IPS-NIHi7 (cell line): ENCODE results near the gene TYSND1.
"Not testable (repeated sequence)": the region's sequence is repeated elsewhere in the genome, so short reads cannot be mapped to it uniquely, and the experiment has no call there.

ENCODE experiments used
- DNase-seq: peaks from one replicate; pipeline ENCODE4 v3.0.0; 2012; ENCODE audit warnings: mixed read lengths; ENCODE audit errors: extremely low spot score

Gene TYSND1

DNA sequence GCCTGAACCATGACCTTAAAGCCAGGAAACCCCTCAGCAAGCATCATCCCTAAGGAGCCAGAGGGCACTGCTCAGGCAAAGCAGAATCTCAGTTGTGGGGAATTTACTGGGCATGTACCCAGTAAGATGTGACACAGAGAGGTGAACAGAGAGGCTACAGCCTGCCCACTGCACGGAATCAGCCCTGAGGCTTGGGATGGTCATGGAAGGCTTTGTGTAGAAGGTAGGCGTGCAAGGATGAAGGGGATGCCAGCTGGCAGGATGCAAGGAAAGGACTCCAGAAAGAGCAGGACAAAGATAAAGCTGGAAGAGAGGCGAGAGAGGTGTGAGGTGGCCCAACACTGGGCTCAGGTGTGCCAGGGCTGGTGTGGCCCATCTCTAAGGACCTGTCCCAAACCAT is 11.5 kb downstream of the TYSND1 start:
- DNase-seq = no peak

DNA sequence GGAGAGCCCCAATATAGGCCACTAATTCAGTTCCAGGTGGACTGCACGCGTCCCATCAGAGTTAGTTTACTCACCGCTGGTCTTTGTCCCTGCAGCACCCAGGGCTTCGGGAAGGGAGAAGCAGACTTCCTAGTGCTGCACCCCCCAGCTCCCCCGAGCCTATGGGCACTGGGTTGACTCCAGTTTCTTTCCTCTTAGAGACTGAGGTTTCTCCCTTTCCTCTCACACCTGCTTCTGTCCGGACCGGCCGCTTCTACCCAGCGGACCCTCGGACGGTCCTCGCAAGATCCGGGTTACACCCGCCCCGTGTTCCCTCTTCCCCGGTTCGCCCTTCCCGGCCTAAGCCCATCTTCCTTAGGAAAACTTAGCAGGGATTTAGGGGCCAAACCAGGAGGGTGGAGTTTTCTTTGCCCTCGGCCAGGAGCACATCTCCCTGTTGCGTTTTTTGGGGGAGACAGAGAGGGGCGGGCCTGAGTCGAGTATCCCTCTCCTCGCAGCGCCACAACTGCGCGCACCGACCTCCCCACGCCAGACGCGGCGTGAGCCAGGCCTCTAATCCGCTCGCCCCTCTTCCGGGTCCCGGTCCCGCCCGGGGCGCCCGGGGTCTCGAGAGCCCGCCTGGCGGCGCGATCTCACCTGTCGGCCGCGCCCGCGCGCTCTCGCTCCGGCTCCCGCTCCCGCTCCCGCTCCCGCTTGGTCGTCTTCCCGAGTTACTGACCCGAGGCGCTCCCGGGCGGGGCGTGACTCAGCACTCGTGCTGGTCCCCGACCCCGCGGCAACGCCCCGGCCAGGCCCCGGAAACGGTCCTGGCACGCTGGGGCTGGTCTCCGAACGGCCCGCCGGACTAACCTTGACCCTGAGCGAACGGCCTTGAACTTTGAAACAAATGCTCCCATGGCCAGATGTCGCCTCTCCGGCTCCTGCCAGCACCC is 14.1 kb downstream of the TYSND1 start, which contains the start of gene AIFM2:
AIFM2 (minus strand) TSS at position 728 of the 932 bp plus-strand sequence. CDS start 8,741 bp downstream, outside the sequence.
- DNase-seq = peak; percentile 87

DNA sequence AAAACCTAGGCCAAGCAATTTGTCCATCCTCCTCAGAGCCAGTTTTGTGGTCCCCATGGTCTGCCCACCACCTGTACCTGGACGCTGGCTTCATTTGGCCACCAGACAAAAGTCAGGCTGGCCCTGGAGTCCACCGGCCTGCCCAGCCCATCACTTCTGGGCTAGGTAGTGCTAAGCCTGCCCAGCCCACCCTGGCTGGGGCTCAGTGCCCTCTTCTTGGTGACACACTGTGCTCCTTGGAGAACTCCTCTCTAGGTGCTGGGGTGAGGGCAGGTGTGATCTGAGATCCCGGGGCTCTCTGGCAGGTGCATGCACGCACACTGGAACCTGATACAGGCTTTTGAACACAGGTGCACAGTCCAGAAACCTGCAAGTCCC is 15.0 kb downstream of the TYSND1 start:
- peak; percentile 2 for DNase-seq

DNA sequence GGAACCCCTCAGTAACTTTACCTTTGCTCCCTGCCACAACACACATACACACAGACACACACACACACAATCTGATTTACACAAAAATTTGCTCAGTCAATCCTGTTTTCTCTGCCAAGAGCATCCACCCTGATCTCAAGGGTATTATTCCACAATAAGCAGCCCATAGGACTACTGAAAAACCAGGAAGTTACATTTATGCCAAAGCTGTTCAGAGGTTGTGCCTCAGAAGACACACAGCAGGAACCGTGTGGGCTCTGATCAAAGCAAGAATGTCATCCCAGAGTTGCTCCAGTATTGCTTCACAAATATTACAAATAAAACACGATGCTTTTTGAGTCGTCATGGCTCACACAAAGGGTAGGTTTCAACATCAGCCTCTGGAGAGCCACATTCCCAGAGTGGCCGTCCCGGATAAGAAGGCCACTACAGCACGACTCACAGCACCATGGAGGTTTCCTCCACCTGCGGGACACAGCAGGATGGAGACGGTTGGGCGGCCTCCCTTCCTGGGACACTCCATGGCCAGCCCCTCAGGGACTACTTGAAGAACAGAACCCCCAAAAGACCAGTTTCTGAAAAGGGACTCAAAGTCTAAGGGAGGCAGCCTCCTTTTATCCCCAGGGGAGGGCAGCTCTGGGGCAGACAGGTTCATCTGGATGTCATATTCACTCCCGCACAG is 15.5 kb downstream of the TYSND1 start:
- peak; percentile 5 for DNase-seq

DNA sequence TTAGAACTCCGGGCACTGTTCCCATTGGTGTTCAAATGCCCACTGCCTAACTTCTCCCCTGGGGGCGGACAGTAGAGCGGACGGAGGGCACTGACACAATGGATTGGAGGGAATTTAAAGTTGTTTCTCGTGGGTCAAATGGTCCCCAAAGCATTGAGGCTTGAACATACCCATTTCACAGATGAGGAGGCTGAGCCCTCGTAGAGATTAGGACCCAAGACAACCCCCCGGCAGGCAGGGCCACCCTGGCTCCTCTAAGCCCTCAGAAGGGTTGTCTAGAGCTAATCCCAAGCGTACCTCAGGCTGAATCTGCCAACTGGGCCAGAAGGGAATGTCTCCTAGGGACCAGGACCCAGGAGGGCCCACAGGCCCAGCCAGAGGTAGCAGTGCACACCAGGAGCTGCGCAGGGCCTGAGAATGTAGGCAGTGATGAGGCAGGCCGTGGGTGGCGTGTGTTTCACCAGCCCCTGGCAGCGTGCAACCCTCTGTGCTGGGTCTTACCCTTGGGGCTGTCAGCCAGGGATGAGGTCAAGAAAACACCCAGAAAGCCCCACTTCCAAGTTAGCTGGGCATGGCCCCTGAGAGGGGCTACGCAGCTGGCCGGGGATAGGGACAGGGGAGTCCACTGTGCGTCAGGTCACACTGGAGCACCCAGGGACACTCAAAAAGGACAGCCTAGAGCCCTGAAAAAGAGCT is 19.7 kb downstream of the TYSND1 start:
- DNase-seq = no peak

DNA sequence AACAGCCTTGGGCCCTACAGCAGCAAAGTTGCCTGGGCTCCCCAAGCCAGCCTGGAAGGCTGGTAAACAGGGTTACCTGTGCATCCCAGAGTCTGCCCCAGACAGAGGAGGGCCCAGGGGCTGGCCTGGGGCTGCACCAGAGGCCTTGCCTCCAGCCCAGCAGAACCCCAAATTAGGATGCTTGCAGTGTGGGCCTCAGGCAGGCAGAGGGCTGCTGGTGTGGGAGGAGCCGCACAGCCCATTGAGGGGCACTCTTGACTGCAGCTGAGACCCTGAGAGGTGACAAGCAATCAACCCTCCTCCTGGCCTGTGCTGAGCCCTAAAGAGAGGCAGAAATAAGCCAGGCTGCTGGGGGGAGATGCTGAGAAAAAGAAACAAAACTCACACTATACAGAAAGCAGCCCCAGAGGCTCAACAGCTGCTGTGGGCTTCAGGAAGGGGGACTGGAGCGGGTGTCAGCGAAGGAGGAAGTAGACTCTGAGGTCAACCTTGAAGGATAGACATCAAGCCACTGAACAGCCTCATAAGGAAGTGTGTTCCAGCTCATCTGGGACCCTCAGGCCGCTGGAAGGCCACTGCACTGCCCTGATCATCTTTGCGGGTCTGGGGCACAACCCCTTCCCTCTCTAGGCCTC is 20.5 kb downstream of the TYSND1 start:
- no peak for DNase-seq

DNA sequence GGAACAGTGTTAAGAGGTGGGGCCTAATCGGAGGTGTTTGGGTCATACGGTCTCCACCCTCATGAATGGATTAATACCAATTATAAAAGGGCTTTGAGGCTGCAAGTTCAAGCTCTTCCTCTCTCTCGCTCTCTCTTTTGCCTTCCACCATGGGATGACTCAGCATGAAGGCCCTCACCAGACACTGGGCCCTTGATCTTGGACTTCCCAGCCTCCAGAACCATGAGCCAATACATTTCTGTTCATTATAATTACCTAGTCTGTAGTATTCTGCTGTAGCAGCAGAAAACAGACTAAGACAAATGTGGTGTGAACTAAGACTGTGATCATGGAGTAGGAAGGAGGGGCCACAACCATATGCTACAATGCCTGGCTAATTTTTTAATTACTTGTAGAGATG is 21.6 kb downstream of the TYSND1 start:
- no peak for DNase-seq

DNA sequence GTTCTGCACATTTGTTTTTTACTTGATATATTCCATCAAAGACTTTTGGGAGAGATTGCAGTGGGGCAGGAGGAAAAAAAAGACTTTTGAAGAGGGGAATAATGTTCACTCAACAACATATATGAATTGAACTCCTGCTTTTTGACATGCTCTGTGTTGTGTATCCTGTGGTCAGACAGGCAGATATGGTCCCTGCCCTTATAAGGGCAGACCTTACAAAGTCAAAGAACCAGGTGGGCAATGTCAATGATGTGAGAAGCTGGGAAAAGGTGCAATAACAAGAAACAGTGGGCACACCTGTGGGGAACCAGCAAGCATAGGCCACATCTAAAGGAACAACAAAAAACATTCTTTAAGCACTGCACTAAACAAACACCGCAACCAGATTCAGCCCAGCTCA is 22.1 kb downstream of the TYSND1 start:
- no peak for DNase-seq

DNA sequence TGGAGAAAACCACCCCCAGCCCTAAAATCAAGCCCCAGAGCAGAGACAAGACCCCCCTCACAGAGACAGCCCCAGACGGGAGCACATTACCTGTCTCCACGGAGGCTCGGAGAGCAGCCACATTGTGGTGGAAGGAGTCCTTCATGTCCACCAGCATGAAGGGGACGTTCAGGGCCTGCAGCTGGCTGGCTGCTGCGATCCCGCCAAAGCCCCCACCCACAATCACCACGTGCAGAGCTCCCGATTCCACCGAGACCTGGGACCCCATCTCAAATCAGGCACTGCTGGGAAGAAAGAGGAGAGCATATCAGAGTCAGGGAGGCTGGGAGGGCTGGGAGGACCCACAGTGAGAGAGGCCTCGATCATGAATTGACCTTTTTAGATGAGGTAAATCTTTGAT is 22.7 kb downstream of the TYSND1 start:
- DNase-seq = no peak

DNA sequence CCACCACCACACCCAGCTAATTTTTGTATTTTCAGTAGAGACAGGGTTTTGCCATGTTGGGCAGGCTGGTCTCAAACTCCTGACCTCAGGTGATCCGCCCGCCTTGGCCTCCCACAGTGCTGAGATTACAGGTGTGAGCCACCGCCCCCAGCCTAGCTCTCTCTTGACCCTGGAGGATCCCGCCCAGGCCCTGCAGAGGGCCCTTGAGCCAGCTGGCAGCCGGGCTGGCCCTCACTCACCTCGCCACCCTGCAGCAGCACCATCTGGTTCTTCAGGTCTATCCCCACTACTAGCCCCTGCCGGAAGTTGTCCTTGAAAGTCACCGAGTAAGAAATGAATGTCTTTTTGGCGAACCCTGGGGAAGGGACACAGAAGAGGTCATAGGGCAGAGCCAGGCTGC is 23.3 kb downstream of the TYSND1 start:
- not testable (repeated sequence) for DNase-seq

DNA sequence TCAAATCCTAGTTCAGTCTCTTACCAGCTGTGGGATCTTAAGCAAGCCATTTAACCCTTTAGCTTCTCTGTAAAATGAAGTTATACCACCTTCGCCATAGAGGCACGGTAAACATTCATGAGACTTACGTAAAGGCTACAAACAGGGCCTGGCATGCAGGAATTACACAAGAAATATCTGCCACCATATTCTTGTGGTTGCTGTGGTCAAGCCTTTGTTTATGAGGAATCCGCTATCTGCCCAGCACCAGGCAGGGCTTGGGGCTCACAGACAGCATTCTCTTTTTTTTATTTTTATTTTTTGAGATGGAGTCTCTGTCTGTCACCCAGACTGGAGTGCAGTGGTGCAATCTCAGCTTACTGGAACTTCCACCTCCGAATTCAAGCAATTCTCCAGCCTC is 23.8 kb downstream of the TYSND1 start:
- no peak for DNase-seq

DNA sequence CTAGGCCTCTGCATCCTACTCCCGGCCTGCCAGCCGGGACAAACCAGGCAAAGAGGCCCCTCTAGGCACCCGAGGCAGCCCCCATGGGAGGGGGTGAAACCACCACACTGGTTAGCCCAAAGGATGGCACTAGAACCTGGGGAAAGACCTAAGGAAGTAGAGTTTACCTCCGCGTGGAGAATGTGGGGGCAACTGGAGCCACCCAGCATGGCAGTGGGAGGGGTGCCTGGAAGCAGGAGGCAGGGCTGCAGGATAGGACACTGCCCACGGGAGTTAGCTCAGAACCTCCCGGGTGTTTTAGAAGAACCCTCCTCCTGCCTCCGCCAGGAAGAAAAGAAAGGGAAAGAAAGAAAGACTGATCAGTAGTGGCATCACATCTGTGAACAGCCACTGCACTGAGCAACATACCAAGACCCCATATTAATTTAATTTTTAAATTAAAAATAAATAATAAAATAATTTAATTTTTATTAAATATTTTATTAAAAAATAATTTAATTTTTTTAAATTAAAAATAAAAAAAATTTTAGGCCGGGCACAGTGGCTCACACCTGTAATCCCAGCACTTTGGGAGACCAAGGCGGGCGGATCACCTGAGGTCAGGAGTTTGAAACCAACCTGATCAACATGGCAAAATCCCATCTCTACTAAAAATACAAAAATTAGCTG is 25.1 kb downstream of the TYSND1 start:
- no peak for DNase-seq

DNA sequence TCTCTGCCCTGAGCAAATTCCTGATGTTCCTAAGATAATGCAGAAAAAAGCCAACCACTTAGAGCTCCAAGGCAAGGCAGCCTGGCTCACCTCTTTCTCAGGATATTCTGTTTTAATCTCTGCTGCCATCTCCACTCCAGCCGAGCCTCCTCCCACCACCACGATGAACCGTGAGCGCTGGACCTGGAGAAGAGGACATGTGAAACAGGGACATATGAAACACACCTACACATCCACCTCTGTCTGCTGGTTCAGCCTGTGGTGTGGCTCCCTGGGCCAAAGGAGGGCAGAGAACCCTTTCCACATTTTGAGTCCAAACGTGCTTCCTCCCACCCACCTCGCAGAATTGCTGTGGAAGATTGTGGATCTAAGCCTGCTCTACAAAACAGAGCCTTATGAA is 26.1 kb downstream of the TYSND1 start:
- no peak for DNase-seq

DNA sequence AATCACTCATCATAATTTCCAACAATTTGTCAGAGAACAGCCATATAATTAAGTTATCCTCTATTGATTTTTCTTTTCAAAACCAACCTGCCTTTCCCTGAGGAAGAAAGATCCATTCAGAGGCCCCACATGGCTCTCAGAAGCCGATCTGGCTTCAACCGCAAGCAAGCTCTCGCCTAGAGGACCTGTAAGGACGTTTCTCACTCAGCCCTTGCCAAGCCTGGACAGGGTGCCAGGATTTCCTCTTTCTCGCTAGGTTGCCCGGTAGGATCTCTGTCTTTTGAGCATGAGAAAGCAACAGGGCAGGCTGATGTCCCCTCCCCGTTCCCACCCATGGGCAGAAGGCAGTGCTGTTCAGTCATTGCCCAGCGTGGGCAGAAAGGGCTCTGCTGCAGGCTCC is 26.9 kb downstream of the TYSND1 start:
- no peak for DNase-seq

DNA sequence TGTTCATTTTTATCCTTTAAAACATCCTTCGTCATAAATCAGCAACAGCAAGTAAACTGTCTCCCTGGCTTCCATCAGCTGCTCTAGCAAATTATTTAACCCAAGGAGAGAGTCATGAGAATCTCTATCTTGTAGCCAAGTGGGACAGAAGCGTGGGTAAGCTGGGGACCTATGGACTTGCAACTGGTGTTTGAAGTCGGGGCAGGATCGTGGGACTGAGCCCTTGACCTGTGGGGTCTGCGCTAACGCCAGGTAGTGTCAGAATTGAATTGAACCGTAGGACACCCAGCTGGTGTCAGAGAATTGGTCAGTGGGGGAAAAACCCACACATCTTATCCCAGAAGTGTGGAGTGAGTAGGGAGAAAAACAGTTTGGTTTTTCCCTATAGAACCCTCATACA is 27.3 kb downstream of the TYSND1 start:
- DNase-seq = no peak

DNA sequence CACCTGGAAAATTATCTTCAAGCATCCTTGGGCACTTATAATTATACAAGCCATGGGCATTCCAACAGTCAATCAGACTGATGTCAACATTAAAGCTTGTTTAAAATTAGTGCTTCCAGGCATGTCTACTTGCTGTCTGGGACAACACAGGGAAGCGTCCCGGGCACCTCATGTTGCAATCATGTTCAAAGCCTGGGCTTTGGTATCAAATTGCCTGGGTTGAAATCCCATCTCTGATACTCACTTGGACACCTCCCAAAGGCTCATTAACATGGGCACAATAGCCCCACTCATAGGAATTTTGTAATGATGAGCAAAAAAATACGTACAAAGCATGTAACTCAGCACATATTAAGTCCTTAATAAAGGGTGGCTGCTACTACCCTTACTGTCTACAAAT is 28.3 kb downstream of the TYSND1 start:
- no peak for DNase-seq

DNA sequence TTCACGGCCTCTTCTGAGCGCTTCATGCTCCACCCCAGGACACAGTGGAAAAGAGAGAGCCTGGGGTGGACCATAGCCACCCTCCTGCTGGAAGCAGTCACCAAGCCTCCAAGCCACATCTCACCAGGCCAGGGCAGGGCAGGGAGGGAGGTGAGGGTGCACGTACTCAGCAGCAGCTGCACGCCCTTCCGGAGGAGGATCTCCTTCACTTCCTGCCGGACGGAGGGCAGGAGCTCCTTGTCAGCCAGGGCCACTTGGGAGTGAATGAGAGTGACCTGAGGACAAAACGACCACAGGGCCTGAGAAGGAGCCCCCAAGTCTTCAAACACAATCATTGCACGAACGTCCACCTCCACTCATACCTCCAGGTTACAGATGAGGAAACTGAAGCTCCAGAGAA is 28.9 kb downstream of the TYSND1 start:
- DNase-seq = no peak

DNA sequence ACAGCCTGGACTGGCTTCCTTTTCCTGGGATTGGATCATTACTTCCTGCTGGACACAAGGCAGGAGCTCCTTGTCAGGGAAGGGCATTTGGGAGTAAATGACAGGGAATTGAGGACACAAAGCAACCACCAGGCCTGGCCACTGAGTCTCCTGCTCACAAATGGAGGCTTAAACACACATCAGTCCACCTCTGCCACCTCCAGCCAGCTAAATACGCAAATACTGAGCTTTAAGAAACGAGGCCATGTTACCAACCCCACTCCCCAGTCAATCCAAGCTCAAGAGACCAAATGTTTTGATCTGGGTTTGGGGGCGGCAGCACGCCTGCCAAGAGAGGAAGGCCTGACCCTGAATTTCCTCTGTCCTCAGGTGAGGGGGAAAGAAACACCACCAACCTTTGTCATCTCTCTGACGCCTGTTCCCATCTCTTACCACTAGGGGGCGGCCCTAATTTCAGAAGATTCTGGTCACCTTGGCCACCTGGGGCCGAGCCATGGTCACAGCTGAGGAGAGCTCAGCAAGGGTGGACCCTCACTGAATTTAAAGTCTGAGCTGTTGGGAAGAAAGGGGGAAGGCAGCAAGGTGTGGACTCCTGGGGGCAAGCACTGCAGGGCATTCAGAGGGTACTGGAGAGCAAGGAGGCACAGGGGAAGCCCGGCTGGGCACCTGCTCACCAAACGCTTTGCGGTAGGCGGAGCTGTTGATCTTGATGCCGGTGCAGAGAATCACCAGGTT is 30.4 kb downstream of the TYSND1 start:
- peak; percentile 86 for DNase-seq

DNA sequence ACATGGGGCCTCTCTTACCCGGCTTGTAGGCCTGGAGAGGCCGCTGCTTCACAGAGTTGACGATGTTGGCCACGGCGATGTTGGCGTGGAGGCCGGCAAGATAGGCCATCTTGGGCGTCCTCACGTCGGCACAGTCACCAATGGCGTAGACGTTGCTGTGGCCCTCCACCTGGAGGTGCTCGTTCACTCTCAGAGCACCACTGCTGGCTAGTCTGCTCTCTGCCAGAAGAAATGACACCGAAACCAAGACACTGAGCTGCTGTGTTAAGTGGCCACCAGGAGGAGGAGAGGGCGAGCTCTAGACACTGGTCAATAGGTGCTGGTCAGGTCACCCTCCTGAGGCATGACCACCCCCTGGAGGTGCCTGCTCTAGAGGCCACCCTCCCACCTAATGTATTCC is 31.6 kb downstream of the TYSND1 start:
- no peak for DNase-seq

DNA sequence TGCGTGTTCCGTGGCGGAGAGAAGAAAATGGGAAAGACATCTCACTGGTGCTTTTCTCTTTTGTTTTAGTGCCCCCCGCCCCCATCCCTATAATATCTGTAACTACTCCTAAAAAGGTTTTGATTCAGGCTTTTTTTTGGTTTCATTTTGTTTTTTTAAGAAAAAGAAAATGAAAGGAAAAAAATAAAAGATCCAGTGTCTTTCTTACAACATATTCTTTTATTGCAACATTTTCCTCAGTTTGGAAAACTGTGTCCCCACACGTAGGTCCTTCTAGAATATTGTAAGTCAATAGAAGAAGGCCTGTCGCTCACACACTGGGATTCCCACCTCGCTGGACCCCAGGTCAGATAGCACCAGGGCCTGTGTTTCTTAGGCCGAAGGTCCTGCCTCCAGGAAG is 34.4 kb downstream of the TYSND1 start:
- DNase-seq = no peak

DNA sequence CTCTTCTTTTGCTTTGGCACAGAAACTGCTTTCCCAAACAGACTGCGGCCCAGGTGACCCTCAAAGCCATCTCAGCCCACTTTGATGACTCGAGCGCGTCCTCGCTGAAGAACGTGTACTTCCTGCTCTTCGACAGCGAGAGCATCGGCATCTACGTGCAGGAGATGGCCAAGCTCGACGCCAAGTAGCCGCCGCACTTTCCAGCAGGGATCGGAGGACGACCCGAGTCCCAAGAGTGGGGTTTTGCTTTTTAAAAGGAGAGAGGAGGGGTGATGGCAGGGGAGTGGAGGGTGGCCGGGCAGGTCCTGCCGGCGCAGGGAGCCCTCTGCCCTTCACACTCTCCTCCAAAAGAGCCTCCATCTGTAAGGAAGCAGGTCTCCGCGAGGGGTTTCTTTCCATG is 35.0 kb downstream of the TYSND1 start:
- no peak for DNase-seq
